GM12878 (cell line): ENCODE measurements around the gene XPO6.

ENCODE experiments used
- CTCF ChIP-seq, 3 experiments: IDR thresholded peaks in 2 of 3; conservative IDR thresholded peaks in 1 of 3; 2 replicates each; pipeline ENCODE4 v1.5.1; 2011; ENCODE audit warnings: low read depth in 3 of 3, low read length in 3 of 3, mild to moderate bottlenecking in 3 of 3, control low read depth in 2 of 3, moderate library complexity in 2 of 3, inconsistent platforms in 1 of 3, mixed read lengths in 1 of 3; ENCODE audit not compliant: control insufficient read depth in 2 of 3, insufficient read depth in 1 of 3; ENCODE audit errors: extremely low read depth in 1 of 3
- EGR1 ChIP-seq, 2 experiments: IDR thresholded peaks; 1 replicate in 1 of 2; 2 replicates in 1 of 2; pipeline ENCODE4 v1.6.1; 2011 to 2012; ENCODE audit warnings: low read depth in 2 of 2, low read length in 2 of 2, borderline replicate concordance in 1 of 2, mild to moderate bottlenecking in 1 of 2, moderate library complexity in 1 of 2
- ESRRA ChIP-seq: IDR thresholded peaks from 2 replicates; pipeline ENCODE4 v1.6.1; 2012; ENCODE audit warnings: mild to moderate bottlenecking, low read length, improper control_type of control experiment
- GABPA ChIP-seq: IDR thresholded peaks from 2 replicates; pipeline ENCODE4 v1.6.1; 2014; ENCODE audit warnings: antibody characterized with exemption, low read depth, mild to moderate bottlenecking, inconsistent platforms
- NFYB ChIP-seq: IDR thresholded peaks from 2 replicates; pipeline ENCODE4 v1.6.1; 2011; ENCODE audit warnings: low read depth, mild to moderate bottlenecking, low read length, improper control_type of control experiment, moderate library complexity; ENCODE audit not compliant: insufficient read depth
- NR2C2 ChIP-seq: IDR thresholded peaks from 2 replicates; pipeline ENCODE4 v1.6.1; 2011; ENCODE audit warnings: borderline replicate concordance, low read depth; ENCODE audit not compliant: control insufficient read depth, insufficient read length
- POLR2A ChIP-seq: IDR thresholded peaks from 2 replicates; pipeline ENCODE4 v1.6.1; 2011; ENCODE audit warnings: low read depth, mild to moderate bottlenecking, low read length
- POU2F2 ChIP-seq: IDR thresholded peaks from 3 replicates; pipeline ENCODE4 v1.6.1; 2011; ENCODE audit warnings: low read depth, mild to moderate bottlenecking, low read length, borderline replicate concordance
- SREBF2 ChIP-seq: IDR thresholded peaks from 2 replicates; pipeline ENCODE4 v1.6.1; 2012; ENCODE audit warnings: mild to moderate bottlenecking, low read length
- ZBED1 ChIP-seq: IDR thresholded peaks from 2 replicates; pipeline ENCODE4 v1.6.1; 2016; ENCODE audit warnings: borderline replicate concordance

GRCh38 chr16:28110977-28111376, 100.8 kb downstream of the XPO6 start:
- TF ChIP-seq POLR2A (no peak), GABPA (no peak), CTCF (IDR thresholded peaks at IDR 0.05 in 2 of 3, conservative IDR thresholded peaks at IDR 0.05 in 1 of 3; ENCODE audit: control insufficient read depth in 2 of 3, extremely low read depth in 1 of 3, insufficient read depth in 1 of 3, low read depth in 3 of 3, low read length in 3 of 3) (no peak), NFYB (no peak), ZBED1 (no peak), EGR1 (IDR thresholded peaks at IDR 0.05; ENCODE audit: borderline replicate concordance in 1 of 2, low read depth in 2 of 2, low read length in 2 of 2) (no peak), POU2F2 (no peak), NR2C2 (no peak), SREBF2 (no peak), ESRRA (no peak)
